H1 (cell line): Measurements from ENCODE around the gene FASTK. TPM values are rescaled to one million over a fixed set of nuclear protein-coding genes. Genes with fewer than 3 reads are reported as not detected.

Experiments used
- CTCF ChIA-PET: fragments of 300-600 bp; sonication (Branson Sonifier 250); formaldehyde crosslinking; loops from one replicate; lab custom pipeline; 2021; ENCODE audit not compliant: partially characterized antibody; lab: Charles Lee
- POLR2A ChIA-PET: fragments of 300-600 bp; sonication (Branson Sonifier 250); formaldehyde crosslinking; loops from one replicate; lab custom pipeline; 2021; ENCODE audit warnings: inconsistent platforms; ENCODE audit not compliant: partially characterized antibody; lab: Charles Lee
- DNase-seq, 2 experiments: peaks; one replicate each; pipeline versions ENCODE4 v3.0.0 to v3.0.0-alpha.2; 2010 to 2022; ENCODE audit warnings: low spot score in 2 of 2, low read depth in 1 of 2, mixed read lengths in 1 of 2
- FAIRE-seq: peaks from 2 replicates; lab custom pipeline; 2011; peaks lifted over from hg19 to GRCh38; lab: Jason Lieb, UNC
- H2AFZ ChIP-seq: 2 replicates; pipeline ENCODE4 v1.8.1; 2012; ENCODE audit warnings: low read length, inconsistent platforms
- H2AK5ac ChIP-seq: 2 replicates; pipeline ENCODE4 v1.6.1; 2013; ENCODE audit warnings: low read depth, low read length
- H2BK120ac ChIP-seq: replicated peaks from 2 replicates; pipeline ENCODE3; 2013; ENCODE audit warnings: low read depth, low read length, inconsistent platforms
- H2BK12ac ChIP-seq: 2 replicates; pipeline ENCODE4 v1.6.1; 2013; ENCODE audit warnings: low read depth, low read length
- H2BK15ac ChIP-seq: 2 replicates; pipeline ENCODE4 v1.6.1; 2013; ENCODE audit warnings: low read length
- H2BK20ac ChIP-seq: 2 replicates; pipeline ENCODE4 v1.6.1; 2013; ENCODE audit warnings: low read length
- H2BK5ac ChIP-seq: 2 replicates; pipeline ENCODE4 v1.6.1; 2013; ENCODE audit warnings: low read depth, low read length
- H3K14ac ChIP-seq: 2 replicates; pipeline ENCODE4 v1.6.1; 2013; ENCODE audit warnings: inconsistent platforms; ENCODE audit not compliant: insufficient read length
- H3K18ac ChIP-seq: 2 replicates; pipeline ENCODE4 v1.6.1; 2013; ENCODE audit warnings: low read length; ENCODE audit errors: extremely low read depth
- H3K23ac ChIP-seq: 2 replicates; pipeline ENCODE4 v1.6.1; 2013; ENCODE audit warnings: inconsistent platforms; ENCODE audit not compliant: insufficient read length
- H3K23me2 ChIP-seq: 2 replicates; pipeline ENCODE4 v1.6.1; 2013; ENCODE audit warnings: low read depth, low read length
- H3K27ac ChIP-seq: 2 replicates; pipeline ENCODE4 v1.6.1; 2011; ENCODE audit warnings: low read depth, low read length, inconsistent platforms
- H3K27me3 ChIP-seq, 4 experiments: replicated peaks in 1 of 4; 1 replicate in 1 of 4; 2 replicates in 3 of 4; pipeline versions ENCODE4 v1.6.1 to v1.8.1; 2011 to 2013; ENCODE audit warnings: low read length in 3 of 4, mild to moderate bottlenecking in 3 of 4, inconsistent platforms in 2 of 4, mixed read lengths in 2 of 4, moderate library complexity in 1 of 4; ENCODE audit not compliant: control insufficient read depth in 3 of 4, insufficient read depth in 3 of 4; ENCODE audit errors: extremely low read depth in 1 of 4
- H3K36me3 ChIP-seq, 4 experiments: 2 replicates each; pipeline versions ENCODE4 v1.6.1 to v1.8.1; 2011 to 2013; ENCODE audit warnings: mild to moderate bottlenecking in 4 of 4, low read length in 3 of 4, moderate library complexity in 2 of 4, control low read depth in 1 of 4, inconsistent platforms in 1 of 4; ENCODE audit not compliant: insufficient read depth in 4 of 4, control insufficient read depth in 2 of 4
- H3K4ac ChIP-seq: replicated peaks from 2 replicates; pipeline ENCODE3; 2013; ENCODE audit warnings: low read length, low read depth, mixed read lengths, inconsistent platforms; ENCODE audit not compliant: insufficient read length
- H3K4me1 ChIP-seq, 4 experiments: replicated peaks in 1 of 4; 1 replicate in 1 of 4; 2 replicates in 3 of 4; pipeline versions ENCODE4 v1.6.1 to v1.8.1; 2011 to 2013; ENCODE audit warnings: low read length in 3 of 4, inconsistent platforms in 2 of 4, mixed read lengths in 1 of 4; ENCODE audit not compliant: insufficient read depth in 4 of 4, control insufficient read depth in 3 of 4
- H3K4me2 ChIP-seq, 2 experiments: 2 replicates each; pipeline versions ENCODE4 v1.6.1 to v1.8.1; 2011 to 2013; ENCODE audit warnings: low read depth in 2 of 2, low read length in 2 of 2, control low read depth in 1 of 2, inconsistent platforms in 1 of 2, mild to moderate bottlenecking in 1 of 2; ENCODE audit not compliant: insufficient read depth in 1 of 2
- H3K4me3 ChIP-seq, 4 experiments: fragments of 200-600, 300-600 bp in 1 of 4; sonication (generic), shearing (Covaris generic), sonication (Bioruptor Twin) in 1 of 4; 2 replicates each; pipeline versions ENCODE4 v1.5.1 to v1.8.1; 2011 to 2016; ENCODE audit warnings: low read length in 4 of 4, low read depth in 3 of 4, control low read depth in 2 of 4, inconsistent platforms in 2 of 4, mild to moderate bottlenecking in 2 of 4, mixed read lengths in 1 of 4, moderate library complexity in 1 of 4; ENCODE audit not compliant: insufficient read depth in 2 of 4; ENCODE audit errors: extremely low read depth in 1 of 4
- H3K56ac ChIP-seq: replicated peaks from 2 replicates; pipeline ENCODE3; 2013; ENCODE audit warnings: low read depth, mild to moderate bottlenecking, mixed read lengths, low read length, inconsistent platforms; ENCODE audit not compliant: insufficient read length
- H3K79me1 ChIP-seq: 2 replicates; pipeline ENCODE4 v1.6.1; 2013; ENCODE audit warnings: low read depth, low read length, control low read depth
- H3K79me2 ChIP-seq, 2 experiments: 2 replicates each; pipeline versions ENCODE4 v1.6.1 to v1.8.1; 2012 to 2013; ENCODE audit warnings: low read length in 2 of 2, mild to moderate bottlenecking in 2 of 2, inconsistent platforms in 1 of 2; ENCODE audit not compliant: insufficient read depth in 2 of 2, control insufficient read depth in 1 of 2
- H3K9ac ChIP-seq, 4 experiments: replicated peaks in 1 of 4; 1 replicate in 1 of 4; 2 replicates in 3 of 4; pipeline versions ENCODE4 v1.6.1 to v1.8.1; 2011 to 2013; ENCODE audit warnings: low read depth in 3 of 4, low read length in 3 of 4, control low read depth in 2 of 4, mild to moderate bottlenecking in 2 of 4, moderate library complexity in 2 of 4, inconsistent platforms in 1 of 4; ENCODE audit errors: extremely low read depth in 1 of 4
- H3K9me3 ChIP-seq, 2 experiments: 2 replicates each; pipeline versions ENCODE4 v1.6.1 to v1.8.1; 2012 to 2013; ENCODE audit warnings: mild to moderate bottlenecking in 2 of 2, moderate library complexity in 2 of 2, control low read depth in 1 of 2, inconsistent platforms in 1 of 2, low read depth in 1 of 2, low read length in 1 of 2, mixed read lengths in 1 of 2; ENCODE audit not compliant: insufficient read depth in 2 of 2
- H4K20me1 ChIP-seq, 2 experiments: replicated peaks in 1 of 2; 2 replicates each; pipeline versions ENCODE3 to v1.8.1; 2011 to 2013; ENCODE audit warnings: inconsistent platforms in 2 of 2, low read length in 2 of 2, mild to moderate bottlenecking in 1 of 2; ENCODE audit not compliant: insufficient read depth in 2 of 2, control insufficient read depth in 1 of 2
- H4K5ac ChIP-seq: 2 replicates; pipeline ENCODE4 v1.6.1; 2013; ENCODE audit warnings: low read length, low read depth, mixed read lengths, inconsistent platforms; ENCODE audit not compliant: insufficient read length
- H4K8ac ChIP-seq: 2 replicates; pipeline ENCODE4 v1.8.0; 2013; ENCODE audit warnings: mild to moderate bottlenecking, moderate library complexity, low read length, inconsistent platforms; ENCODE audit not compliant: insufficient read depth; ENCODE audit errors: extremely low read depth
- H4K91ac ChIP-seq: replicated peaks from 2 replicates; pipeline ENCODE3; 2013; ENCODE audit warnings: low read length, mixed read lengths, inconsistent platforms; ENCODE audit not compliant: insufficient read length
- BCL11A ChIP-seq, 2 experiments: IDR thresholded peaks; one replicate each; pipeline ENCODE4 v1.6.1; 2011; ENCODE audit warnings: low read depth in 2 of 2, low read length in 2 of 2, mild to moderate bottlenecking in 2 of 2
- E2F6 ChIP-seq: IDR thresholded peaks from 2 replicates; pipeline ENCODE4 v1.6.1; 2012; ENCODE audit warnings: inconsistent platforms
- EZH2 ChIP-seq: fragments of 200-600 bp; sonication (generic); IDR thresholded peaks from 2 replicates; pipeline ENCODE4 v1.7.1; 2012; ENCODE audit warnings: low read depth, mild to moderate bottlenecking, moderate library complexity, low read length, inconsistent platforms; ENCODE audit not compliant: severe bottlenecking
- HDAC2 ChIP-seq, 2 experiments: fragments of 300-600 bp in 1 of 2; sonication (generic) in 1 of 2; IDR thresholded peaks; 2 replicates each; pipeline ENCODE4 v1.6.1; 2011 to 2012; ENCODE audit warnings: low read depth in 2 of 2, low read length in 2 of 2, mild to moderate bottlenecking in 2 of 2, moderate library complexity in 2 of 2, borderline replicate concordance in 1 of 2, inconsistent platforms in 1 of 2
- HDAC6 ChIP-seq: IDR thresholded peaks from one replicate; pipeline ENCODE4 v1.7.1; 2012; ENCODE audit warnings: low read depth, mild to moderate bottlenecking, inconsistent platforms, low read length, moderate library complexity
- KDM5A ChIP-seq: fragments of 200-600 bp; IDR thresholded peaks from 2 replicates; pipeline ENCODE4 v1.7.1; 2012; ENCODE audit warnings: mild to moderate bottlenecking, low read length, inconsistent platforms, mixed read lengths
- MAFK ChIP-seq: IDR thresholded peaks from 2 replicates; pipeline ENCODE4 v1.6.1; 2012; ENCODE audit warnings: low read depth, mild to moderate bottlenecking, improper control_type of control experiment, low read length
- PHF8 ChIP-seq: fragments of 200-600 bp; sonication (generic); conservative IDR thresholded peaks from 2 replicates; pipeline ENCODE4 v1.7.1; 2012; ENCODE audit warnings: low read depth, mild to moderate bottlenecking, inconsistent platforms, low read length, moderate library complexity
- RFX5 ChIP-seq: IDR thresholded peaks from 2 replicates; pipeline ENCODE4 v1.6.1; 2011; ENCODE audit warnings: low read depth, low read length, improper control_type of control experiment, borderline replicate concordance
- SP2 ChIP-seq: IDR thresholded peaks from 2 replicates; pipeline ENCODE4 v1.6.1; 2012; ENCODE audit warnings: mild to moderate bottlenecking, low read length, inconsistent platforms
- TCF12 ChIP-seq: IDR thresholded peaks from 2 replicates; pipeline ENCODE4 v1.6.1; 2011; ENCODE audit warnings: low read depth, mild to moderate bottlenecking, low read length
- TEAD4 ChIP-seq: IDR thresholded peaks from 2 replicates; pipeline ENCODE4 v1.6.1; 2012; ENCODE audit warnings: low read depth, low read length, inconsistent platforms, mixed read lengths
- WGBS, 2 experiments: shearing (Covaris generic) in 1 of 2; methylation state at CpG; one replicate each; pipeline versions ENCODE4 v1.1.6 to v1.1.7; 2013 to 2015; ENCODE audit warnings: low lambda C conversion rate in 2 of 2, mixed read lengths in 2 of 2, inconsistent platforms in 1 of 2, low coverage in 1 of 2, missing lambda C conversion rate in 1 of 2; ENCODE audit not compliant: insufficient replicate concordance in 2 of 2, insufficient coverage in 1 of 2, insufficient read length in 1 of 2; ENCODE audit errors: extremely low coverage in 1 of 2, missing lambda C conversion rate in 1 of 2; 5-methylcytosine and 5-hydroxymethylcytosine counted together
- polyA plus RNA-seq, 7 experiments: library from polyadenylated mRNA; depleted of rRNA in 3 of 7; stranded (reverse) in 5 of 7; unstranded in 2 of 7; fragments of >200 nt in 5 of 7; fragments of 200-250 nt in 2 of 7; gene quantifications; 1 replicate in 5 of 7; 2 replicates in 1 of 7; 4 replicates in 1 of 7; pipeline versions ENCODE4 v1.2.1 to v1.2.3, GENCODE V29; 2011 to 2013; ENCODE audit warnings: missing spikeins in 2 of 7, mixed read lengths in 2 of 7
- total RNA-seq: library from RNA; stranded (reverse); fragmentation: NEBNext Ultra II Directional; extraction: Animal tissue kit (Norgen Biotek cat#: 25700); gene quantifications from 2 replicates; pipeline ENCODE4 v1.2.1, GENCODE V29; 2021

FASTK gene
- total and polyA plus RNA-seq, 2 of the 8 experiments (the other 6 are each of a cell fraction or from before 2014, with no cell fraction given) = 39.4 to 84.0 TPM

- Histone ChIP-seq H3K4me1 (no peaks in the 10 kb centered on the region), H2BK5ac (no peak overlapping the region), H2BK120ac (no peak overlapping the region), H3K36me3 (no peaks in the 10 kb centered on the region), H3K23ac (no peak overlapping the region), H4K5ac (no peak overlapping the region), H3K79me1 (no peaks in the 10 kb centered on the region), H3K27ac (no peak overlapping the region), H3K14ac (no peak overlapping the region), H2AFZ (no peak overlapping the region), H3K9me3 (no peaks in the 10 kb centered on the region), H3K18ac (no peak overlapping the region), H3K79me2 (no peaks in the 10 kb centered on the region), H2BK15ac (no peak overlapping the region), H4K91ac (no peak overlapping the region), H2BK12ac (no peak overlapping the region), H3K4ac (no peak overlapping the region), H4K20me1 (peaks cover 2 to 8% of the 10 kb centered on the region in 2 experiments), H2AK5ac (no peak overlapping the region), H3K56ac (no peak overlapping the region), H3K23me2 (no peaks in the 10 kb centered on the region), H3K4me3 (no peak overlapping the region), H4K8ac (no peak overlapping the region), H2BK20ac (no peak overlapping the region), H3K4me2 (no peak overlapping the region), H3K27me3 (peaks cover under 1 to 19% (median 10%) of the 10 kb centered on the region in 4 experiments), H3K9ac (no peak overlapping the region)
- DNase-seq (no peak), FAIRE-seq (no peak)
- CTCF ChIA-PET = interaction anchor here (1.1 to 3.5 kb wide), 5 partner anchors 12 to 35 kb away, joined by 3 to 20 read pairs (median 8); partner anchors contain the start of gene CDK5
- WGBS, 2 experiments = 87% methylated on average over 7 of the region's 11 CpGs; no CpG with 5 or more reads in 1 of the 2 experiments
- POLR2A ChIA-PET = interaction anchor here (0.9 to 1.0 kb wide), 2 partner anchors 9 to 42 kb away, joined by 3 read pairs; no protein-coding TSS in a partner anchor
- no peak for TF ChIP-seq EZH2
- no peak for TF ChIP-seq SP2
- TF ChIP-seq PHF8 = no peak
- no peak for TF ChIP-seq TEAD4
- TF ChIP-seq KDM5A = no peak
- no peak for TF ChIP-seq HDAC2 (IDR thresholded peaks at IDR 0.05; ENCODE audit: borderline replicate concordance in 1 of 2, low read depth in 2 of 2, low read length in 2 of 2)
- TF ChIP-seq RFX5 = no peak
- TF ChIP-seq BCL11A (IDR thresholded peaks at IDR 0.05; ENCODE audit: low read depth in 2 of 2, low read length in 2 of 2) = no peak
- TF ChIP-seq HDAC6 = no peak
- TF ChIP-seq TCF12 = no peak
- TF ChIP-seq E2F6 = no peak
- no peak for TF ChIP-seq MAFK
These were observed 35.3 kb downstream of the FASTK start for GRCh38 chr7:151045262-151045661.
